SH-SY5Y (cell line): Measurements from ENCODE around the gene TAAR1.

ENCODE experiments used
- GATA2 ChIP-seq: IDR thresholded peaks from 2 replicates; pipeline ENCODE4 v1.6.1; 2011; ENCODE audit warnings: mild to moderate bottlenecking, low read depth, low read length
- GATA3 ChIP-seq: IDR thresholded peaks from 2 replicates; pipeline ENCODE4 v1.6.1; 2011; ENCODE audit warnings: low read depth, mild to moderate bottlenecking, low read length, moderate library complexity

GRCh38 chr6:132659082-132659481 is at the start of gene TAAR1:
- TF ChIP-seq GATA3 (no peak), GATA2 (no peak)
